GM20000 (cell line): ENCODE measurements around the gene DENND5B.

Experiments used
- DNase-seq: peaks from one replicate; pipeline ENCODE4 v3.0.0; 2012; ENCODE audit warnings: low spot score
- CTCF ChIP-seq: IDR thresholded peaks from 2 replicates; pipeline ENCODE4 v1.5.1; 2012; ENCODE audit warnings: mild to moderate bottlenecking, control low read depth; ENCODE audit errors: extremely low read depth, missing control alignments

DENND5B gene

GRCh38 chr12:31342286-31342685 lies 248.7 kb downstream of the DENND5B start:
- DNase-seq = no peak
- no peak for TF ChIP-seq CTCF

GRCh38 chr12:31339831-31340622 lies 250.9 kb downstream of the DENND5B start:
- TF ChIP-seq CTCF = no peak
- DNase-seq = no peak

- no peak for DNase-seq
- no peak for TF ChIP-seq CTCF
Observed at GRCh38 chr12:31337952-31338351, 253.0 kb downstream of the DENND5B start.
